ENCODE results near the gene ZBTB49.

The ZBTB49 gene

DNA sequence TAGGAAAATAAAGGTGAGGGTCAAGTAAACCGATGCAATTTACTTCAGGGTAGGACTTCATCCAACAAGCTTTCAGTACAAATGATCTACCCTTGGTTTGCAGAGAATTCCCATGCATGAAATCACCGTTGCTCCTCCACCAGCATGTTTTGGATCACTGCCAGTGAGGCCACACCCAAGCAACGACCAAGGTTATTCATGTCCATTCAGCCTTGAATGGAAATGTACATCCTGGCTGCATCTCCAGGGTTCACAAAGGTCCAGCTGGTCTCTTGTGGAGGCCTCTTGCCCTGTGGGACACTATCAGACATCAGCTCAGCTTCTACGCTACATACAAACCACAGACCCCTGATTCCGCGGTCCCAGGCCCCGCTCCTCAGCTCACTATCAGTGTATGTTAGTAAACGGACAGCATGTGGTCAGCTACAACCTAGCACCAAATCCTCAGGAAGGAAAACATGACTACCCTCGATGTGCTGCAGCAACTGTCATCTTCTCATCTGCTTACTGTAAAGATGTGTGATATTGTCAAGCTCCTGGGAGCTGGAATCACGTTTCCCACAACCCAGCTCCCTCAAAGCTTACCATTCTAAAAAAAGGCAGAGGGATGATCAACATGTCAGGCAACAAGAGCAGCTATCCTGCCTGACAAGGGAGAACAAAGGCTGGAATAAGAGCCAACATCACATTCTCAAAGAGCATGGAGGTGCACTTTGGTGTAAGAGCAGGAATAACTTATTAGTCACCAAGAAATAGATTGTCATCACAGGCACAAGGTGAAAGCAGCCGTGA, 5.0 kb upstream of the ZBTB49 start:
- DNase-seq = no peak

DNA sequence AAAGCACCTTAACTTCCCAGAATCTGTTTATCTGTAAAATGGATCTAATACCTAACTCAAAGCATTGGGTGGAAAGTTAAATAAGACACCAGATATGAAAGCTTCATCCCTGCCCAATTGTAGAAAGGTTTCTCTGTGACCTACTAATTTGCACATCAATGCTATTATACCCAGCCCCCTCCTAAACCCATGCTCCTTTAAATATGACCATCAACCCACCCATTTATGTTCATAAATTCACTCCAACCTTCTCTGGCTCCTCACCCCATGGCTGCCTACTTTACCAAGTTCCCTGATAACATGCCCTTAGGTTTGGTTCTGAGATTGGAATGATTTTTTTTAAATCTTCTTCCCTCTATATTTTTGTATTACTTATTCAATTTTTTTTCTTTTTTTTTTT, 2.0 kb upstream of the ZBTB49 start:
- no peak for DNase-seq

GRCh38 chr4:4289055-4289454, 996 bp upstream of the ZBTB49 start:
- no peak for DNase-seq

GRCh38 chr4:4289597-4289940, 482 bp upstream of the ZBTB49 start:
- DNase-seq = no peak

DNA sequence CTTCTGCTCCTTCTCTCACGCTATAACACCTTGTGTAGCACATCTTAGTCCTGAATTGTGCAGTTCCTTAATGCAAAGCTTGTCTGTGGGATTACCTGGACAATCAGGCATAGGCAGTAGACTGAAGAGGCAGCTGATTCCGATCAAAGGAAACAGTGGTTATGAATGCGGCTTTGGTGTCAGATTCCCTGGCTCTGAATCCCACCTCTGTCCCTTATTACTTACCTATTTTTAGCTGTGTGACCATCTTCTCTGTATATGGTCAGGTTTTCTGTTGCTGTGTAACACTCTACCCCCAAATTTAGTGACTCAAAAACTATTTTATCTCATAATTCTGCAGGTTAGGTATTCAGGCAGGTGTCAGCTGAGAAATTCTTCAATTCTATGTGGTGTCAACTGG, 3.2 kb downstream of the ZBTB49 start:
- no peak for DNase-seq

DNA sequence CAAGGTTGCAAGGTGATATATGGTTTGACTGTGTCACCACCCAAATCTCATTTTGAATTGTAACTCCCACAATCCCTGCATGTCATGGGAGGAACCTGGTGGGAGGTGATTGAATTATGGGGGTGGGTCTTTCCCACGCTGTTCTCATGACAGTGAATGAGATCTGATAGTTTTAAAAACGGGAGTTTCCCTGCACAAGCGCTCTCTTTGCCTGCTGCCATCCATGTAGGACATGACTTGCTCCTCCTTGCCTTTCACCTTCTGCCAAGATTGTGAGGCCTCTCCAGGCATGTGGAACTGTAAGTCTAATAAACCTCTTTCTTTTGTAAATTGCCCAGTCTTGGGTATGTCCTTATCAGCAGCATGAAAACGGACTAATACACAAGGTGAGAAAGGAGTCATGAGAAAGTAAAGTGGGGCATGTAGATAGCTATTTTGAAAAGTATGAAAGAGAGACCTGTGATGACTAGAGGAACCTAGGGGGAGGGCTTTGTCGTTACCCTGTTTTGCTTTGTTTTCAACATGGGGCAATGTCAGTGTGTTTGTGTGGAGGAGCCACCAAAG, 6.3 kb downstream of the ZBTB49 start:
- no peak for DNase-seq

DNA sequence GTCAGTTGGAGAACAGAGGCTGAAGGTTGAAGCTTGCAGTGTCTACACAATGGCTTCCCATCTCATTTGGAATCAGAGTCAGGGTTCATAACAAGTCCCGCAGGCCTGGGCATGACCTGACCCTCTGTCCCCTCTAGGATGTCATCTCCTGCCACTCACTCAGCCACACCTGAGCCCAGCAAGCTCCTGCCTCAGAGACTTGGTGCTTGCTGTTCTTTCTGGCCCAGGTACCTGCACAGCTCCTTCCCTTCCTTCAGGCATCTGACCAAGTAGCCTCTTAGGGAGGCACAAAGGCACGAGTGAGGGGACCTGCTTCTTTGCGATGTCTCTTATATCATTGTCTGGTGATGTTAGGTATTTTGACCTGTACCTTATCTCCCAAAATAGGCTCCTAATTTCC, 9.0 kb downstream of the ZBTB49 start:
- no peak for DNase-seq

DNA sequence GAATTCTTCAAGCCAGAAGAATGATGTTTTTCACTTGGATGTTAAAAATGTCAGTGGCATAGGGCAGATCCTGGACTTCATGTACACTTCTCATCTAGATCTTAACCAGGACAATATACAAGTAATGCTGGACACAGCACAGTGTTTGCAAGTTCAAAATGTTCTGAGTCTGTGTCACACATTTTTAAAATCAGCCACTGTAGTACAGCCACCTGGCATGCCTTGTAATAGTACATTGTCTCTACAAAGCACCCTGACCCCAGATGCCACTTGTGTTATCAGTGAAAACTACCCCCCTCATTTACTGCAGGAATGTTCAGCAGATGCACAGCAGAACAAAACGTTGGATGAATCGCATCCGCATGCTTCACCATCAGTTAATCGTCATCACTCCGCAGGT, 11.9 kb downstream of the ZBTB49 start:
- DNase-seq = no peak

DNA sequence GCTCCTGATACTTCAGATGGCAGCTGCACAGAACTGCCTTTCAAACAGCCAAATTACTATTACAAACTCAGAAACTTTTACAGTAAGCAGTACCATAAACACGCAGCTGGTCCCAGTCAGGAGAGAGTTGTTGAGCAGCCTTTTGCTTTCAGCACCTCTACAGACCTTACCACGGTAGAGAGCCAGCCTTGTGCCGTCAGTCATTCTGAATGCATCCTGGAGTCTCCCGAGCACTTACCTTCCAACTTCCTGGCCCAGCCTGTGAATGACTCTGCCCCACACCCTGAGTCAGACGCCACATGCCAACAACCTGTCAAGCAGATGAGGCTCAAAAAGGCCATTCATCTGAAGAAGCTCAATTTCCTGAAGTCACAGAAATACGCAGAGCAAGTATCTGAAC, 12.4 kb downstream of the ZBTB49 start:
- DNase-seq = no peak

DNA sequence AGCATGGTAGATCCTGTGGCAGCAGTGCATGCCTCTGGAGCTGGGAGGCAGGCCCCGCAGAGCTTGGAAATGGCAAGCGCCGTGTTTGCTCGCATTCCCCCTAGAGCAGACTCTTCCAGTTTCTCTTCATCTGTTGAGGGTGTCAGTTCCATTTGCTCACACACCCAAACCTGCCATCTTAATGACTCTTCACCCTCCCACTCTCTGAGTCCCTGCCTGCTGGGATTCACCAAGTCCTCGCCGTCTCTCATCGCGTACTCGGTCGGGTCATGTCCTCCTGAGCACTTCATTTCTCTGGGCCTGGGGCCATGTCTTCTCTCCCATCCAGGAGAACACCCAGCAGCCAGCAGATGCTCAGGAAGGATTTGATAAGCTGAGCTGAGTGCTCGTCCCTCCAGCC, 16.9 kb downstream of the ZBTB49 start:
- no peak for DNase-seq

GRCh38 chr4:4308800-4309441, 18.9 kb downstream of the ZBTB49 start:
- DNase-seq = no peak

DNA sequence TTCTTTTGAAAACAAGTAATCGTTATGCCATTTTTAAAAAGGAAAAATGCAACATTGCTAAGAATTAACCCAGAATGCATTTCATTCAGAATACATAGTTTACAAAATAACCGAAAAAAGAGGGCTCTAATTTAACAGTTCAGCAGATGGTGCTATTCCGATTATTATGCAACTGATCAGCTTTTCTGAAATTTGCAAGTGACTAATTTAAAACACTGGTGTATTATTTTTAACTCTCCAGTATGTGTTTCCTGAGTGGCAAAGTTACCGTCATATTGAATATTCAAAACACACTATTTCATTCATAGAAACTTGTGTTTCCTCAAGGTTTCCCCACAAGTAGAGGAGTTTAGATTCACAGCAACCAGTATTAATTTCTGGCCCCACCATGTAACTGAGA, 21.1 kb downstream of the ZBTB49 start:
- DNase-seq = no peak

GRCh38 chr4:4315461-4316149, 25.6 kb downstream of the ZBTB49 start:
- no peak for DNase-seq

- DNase-seq = no peak
These were observed 26.1 kb downstream of the ZBTB49 start for GRCh38 chr4:4316150-4316495.

- no peak for DNase-seq
These were observed 27.6 kb downstream of the ZBTB49 start for GRCh38 chr4:4317496-4318232.

GRCh38 chr4:4320528-4320927, 30.5 kb downstream of the ZBTB49 start:
- DNase-seq = no peak

DNA sequence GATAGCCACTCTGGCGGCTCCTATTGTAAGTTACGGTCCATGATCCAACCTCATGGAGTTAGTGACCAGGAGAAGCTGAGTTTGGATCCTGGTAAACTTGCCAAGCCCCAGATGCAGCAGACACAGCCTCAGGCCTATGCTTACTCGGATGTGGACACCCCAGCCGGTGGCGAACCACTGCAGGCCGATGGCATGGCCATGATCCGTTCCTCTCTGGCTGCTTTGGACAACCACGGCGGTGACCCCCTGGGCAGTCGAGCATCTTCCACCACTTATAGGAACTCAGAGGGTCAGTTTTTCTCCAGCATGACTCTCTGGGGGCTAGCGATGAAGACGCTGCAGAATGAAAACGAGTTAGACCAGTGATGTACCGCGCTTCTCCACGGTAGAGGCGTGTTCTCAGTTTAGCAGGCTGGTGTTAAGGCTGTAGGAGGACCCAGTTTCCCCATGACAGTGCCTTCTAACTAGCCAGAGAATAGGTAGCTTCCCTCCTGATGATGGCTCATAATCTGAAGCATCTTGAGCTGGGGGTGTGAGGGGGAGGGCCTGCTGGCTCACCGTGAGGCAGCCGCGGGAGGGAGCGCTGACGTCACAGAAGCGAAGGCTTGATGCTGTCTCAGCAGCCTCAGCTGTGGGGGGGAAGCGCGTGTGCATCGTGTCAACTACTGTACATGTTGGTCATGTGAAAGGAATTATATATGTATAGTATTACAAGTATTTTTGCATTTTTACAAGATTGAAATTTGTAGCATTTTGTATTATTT, 31.1 kb downstream of the ZBTB49 start:
- no peak for DNase-seq

DNA sequence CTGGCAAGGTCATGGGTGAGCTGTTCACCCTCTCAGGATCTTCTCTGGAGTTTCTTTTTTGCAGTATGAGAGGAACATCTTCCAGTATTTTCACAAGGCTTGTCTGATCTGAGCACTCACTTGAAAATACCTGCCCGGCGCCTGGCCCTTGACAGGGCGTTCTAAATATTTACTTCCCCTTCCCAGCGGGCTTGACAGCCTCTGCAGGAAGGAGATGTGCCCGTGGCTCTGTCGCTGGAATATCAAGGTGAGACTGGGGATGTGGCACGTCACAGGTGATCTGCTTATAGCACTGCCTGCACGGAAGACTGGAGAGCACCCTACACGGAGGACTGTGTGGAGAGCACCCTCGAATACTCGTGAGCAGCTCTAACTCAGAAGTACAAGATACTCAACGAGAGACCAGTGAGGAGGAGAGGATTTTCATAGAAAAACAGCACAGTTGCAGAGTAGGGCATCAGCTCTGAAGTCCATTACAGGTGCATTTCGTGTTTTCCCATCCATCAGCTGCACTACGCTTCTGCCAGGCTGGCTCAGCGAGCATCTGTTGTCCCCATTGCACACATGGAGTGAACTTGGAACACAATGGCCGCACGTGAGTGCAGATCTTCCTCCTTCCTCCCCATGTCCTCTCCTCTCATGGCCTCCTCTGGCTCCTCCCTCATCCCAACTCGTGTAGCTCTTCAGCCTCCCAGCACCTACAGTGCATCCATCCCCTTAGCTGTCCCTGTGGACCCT, 32.1 kb downstream of the ZBTB49 start:
- no peak for DNase-seq

DNA sequence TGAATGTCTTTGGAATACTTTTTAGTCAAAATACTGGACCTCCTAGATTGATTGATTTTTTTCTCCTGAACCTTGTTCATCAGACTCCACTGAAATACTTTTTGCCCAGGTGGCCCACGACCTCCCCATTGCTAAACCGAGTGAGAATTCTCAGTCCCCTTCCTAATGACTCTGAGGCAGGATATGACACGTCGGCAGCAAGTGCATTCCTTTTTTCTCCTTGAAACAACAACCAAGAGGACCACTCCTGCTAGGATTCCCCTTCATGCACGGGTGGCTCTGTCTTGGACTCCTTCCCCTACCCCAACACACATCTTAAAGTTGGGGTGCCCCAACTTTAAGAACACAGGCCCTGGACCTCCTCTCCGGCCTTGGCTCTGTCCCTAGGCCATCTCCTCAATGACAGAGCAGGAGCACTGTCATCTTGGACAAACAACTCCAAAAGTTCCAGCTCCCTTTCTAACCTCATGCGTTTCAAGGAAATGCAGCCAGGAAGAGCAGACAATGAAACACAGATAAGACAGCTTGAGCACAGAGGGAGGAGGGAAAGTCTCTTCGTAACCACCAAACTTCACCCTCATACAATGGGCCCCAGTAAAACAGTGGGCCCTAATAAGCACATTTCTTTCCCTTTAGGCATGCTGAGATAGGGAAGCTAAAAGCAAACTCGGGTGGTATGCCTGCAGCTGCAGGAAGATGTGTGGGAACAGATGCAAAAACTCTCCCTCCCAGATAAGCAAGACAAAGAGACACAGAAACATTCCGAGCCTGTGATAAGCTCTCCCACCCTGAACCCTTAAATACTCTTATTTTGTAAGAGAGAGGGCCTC, 33.9 kb downstream of the ZBTB49 start:
- no peak for DNase-seq

DNA sequence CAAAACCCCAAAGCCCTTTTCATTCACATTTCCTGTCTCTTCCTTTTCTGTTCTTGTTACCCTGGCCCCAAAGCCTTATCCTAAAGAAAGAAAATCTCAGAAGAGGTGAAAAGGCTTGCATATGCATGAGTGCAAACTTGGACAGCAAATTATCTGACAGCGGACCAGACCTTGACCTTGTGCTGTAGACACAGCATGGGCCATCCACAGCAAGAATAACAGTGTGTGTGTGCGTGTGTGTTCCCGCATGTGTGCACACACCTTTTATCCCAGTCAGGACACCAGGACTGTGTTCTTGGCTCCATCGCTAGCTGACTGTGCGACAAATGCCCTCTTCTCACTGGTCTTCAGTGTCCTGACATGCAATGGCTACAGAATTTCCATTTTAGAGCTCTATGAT, 35.3 kb downstream of the ZBTB49 start:
- no peak for DNase-seq

GRCh38 chr4:4326166-4326565, 36.1 kb downstream of the ZBTB49 start:
- DNase-seq = no peak

Measured in activated CD4-positive, CD25-positive, alpha-beta regulatory T cell (primary cell).